HEK293T (cell line): ENCODE results near the gene PHF5A.
"Not testable (repeated sequence)": the region's sequence is repeated elsewhere in the genome, so short reads cannot be mapped to it uniquely, and the experiment has no call there.

Source experiments
- CTCF ChIA-PET: fragments of 350-600 bp; formaldehyde crosslinking; extraction: SDS; loops from one replicate; lab custom pipeline; 2021; ENCODE audit warnings: antibody characterized with exemption, inconsistent platforms; lab: Yijun Ruan, JAX
- POLR2A ChIA-PET: fragments of 350-600 bp; formaldehyde crosslinking; extraction: SDS; loops from one replicate; lab custom pipeline; 2020; ENCODE audit warnings: antibody characterized with exemption, inconsistent platforms; lab: Yijun Ruan, JAX
- DNase-seq: peaks from one replicate; pipeline ENCODE4 v3.0.0; 2012; ENCODE audit warnings: mixed read lengths; ENCODE audit errors: extremely low spot score
- ARNT ChIP-seq: fragments of 450-650 bp; IDR thresholded peaks from 2 replicates; pipeline ENCODE4 v1.6.1; 2017; ENCODE audit warnings: mild to moderate bottlenecking
- BHLHE40 ChIP-seq: fragments of 450-650 bp; IDR thresholded peaks from 2 replicates; pipeline ENCODE4 v1.6.1; 2016; ENCODE audit warnings: mild to moderate bottlenecking, moderate library complexity, borderline replicate concordance
- CTBP1 ChIP-seq: fragments of 450-650 bp; IDR thresholded peaks from 2 replicates; pipeline ENCODE4 v1.6.1; 2016; ENCODE audit warnings: borderline replicate concordance
- ELF4 ChIP-seq: fragments of 450-650 bp; IDR thresholded peaks from 2 replicates; pipeline ENCODE4 v1.6.1; 2017; ENCODE audit warnings: antibody characterized with exemption
- FOXA1 ChIP-seq: fragments of 450-650 bp; IDR thresholded peaks from 2 replicates; pipeline ENCODE4 v1.6.1; 2016; ENCODE audit warnings: mild to moderate bottlenecking
- FOXK2 ChIP-seq: fragments of 450-650 bp; IDR thresholded peaks from 2 replicates; pipeline ENCODE4 v1.6.1; 2016; ENCODE audit warnings: mild to moderate bottlenecking
- FOXM1 ChIP-seq: fragments of 450-650 bp; IDR thresholded peaks from 2 replicates; pipeline ENCODE4 v1.6.1; 2017; ENCODE audit warnings: mild to moderate bottlenecking, borderline replicate concordance
- HDGF ChIP-seq: fragments of 450-650 bp; IDR thresholded peaks from 2 replicates; pipeline ENCODE4 v1.6.1; 2017; ENCODE audit warnings: antibody characterized with exemption, borderline replicate concordance
- L3MBTL2 ChIP-seq: fragments of 450-650 bp; conservative IDR thresholded peaks from 2 replicates; pipeline ENCODE4 v1.6.1; 2016; ENCODE audit warnings: mild to moderate bottlenecking
- LEF1 ChIP-seq: fragments of 450-650 bp; IDR thresholded peaks from 2 replicates; pipeline ENCODE4 v1.6.1; 2017; ENCODE audit warnings: mild to moderate bottlenecking, borderline replicate concordance
- NFRKB ChIP-seq: fragments of 450-650 bp; IDR thresholded peaks from 2 replicates; pipeline ENCODE4 v1.6.1; 2016; ENCODE audit warnings: mild to moderate bottlenecking, moderate library complexity
- PKNOX1 ChIP-seq: fragments of 450-650 bp; IDR thresholded peaks from 2 replicates; pipeline ENCODE4 v1.6.1; 2016
- SP1 ChIP-seq: fragments of 450-650 bp; IDR thresholded peaks from 2 replicates; pipeline ENCODE4 v1.6.1; 2017
- SUZ12 ChIP-seq: fragments of 450-650 bp; IDR thresholded peaks from 2 replicates; pipeline ENCODE4 v1.6.1; 2016; ENCODE audit warnings: mild to moderate bottlenecking
- TARDBP ChIP-seq: fragments of 450-650 bp; IDR thresholded peaks from 2 replicates; pipeline ENCODE4 v1.6.1; 2016
- ZNF384 ChIP-seq: fragments of 450-650 bp; IDR thresholded peaks from 2 replicates; pipeline ENCODE4 v1.6.1; 2016

Gene PHF5A

GRCh38 chr22:41446639-41447434 is 21.7 kb downstream of the PHF5A start, which contains the start of gene TOB2:
Gene TOB2 (minus strand): TSS chr22:41446801. CDS start chr22:41437345, 9,456 bp downstream.
- ChIA-PET POLR2A (interaction anchor here (0.6 to 7.8 kb wide), 37 partner anchors 10 to 249 kb away, joined by 3 to 148 read pairs (median 5); partner anchors contain the start of genes ACO2, DESI1, PHF5A and PMM1), CTCF (no interaction called here)
- DNase-seq, result peak; percentile 74
- peak; percentile 78 for TF ChIP-seq L3MBTL2
- peak; percentile 54; the same call in 1 of the 2 replicates for TF ChIP-seq CTBP1
- TF ChIP-seq FOXM1, result peak; percentile 61; the same call in 1 of the 2 replicates
- peak; percentile 47; the same call in 1 of the 2 replicates for TF ChIP-seq LEF1
- TF ChIP-seq ELF4, result peak; percentile 88
- no peak for TF ChIP-seq SUZ12

- ChIA-PET CTCF (interaction anchor here (1.3 kb wide), 1 partner anchor 81 kb away, joined by 3 read pairs; no protein-coding TSS in a partner anchor), POLR2A (interaction anchor here (0.6 to 7.8 kb wide), 38 partner anchors 10 to 248 kb away, joined by 3 to 148 read pairs (median 6); partner anchors contain the start of genes ACO2, DESI1, PHF5A and PMM1)
- TF ChIP-seq ZNF384 (no peak), SP1 (no peak), L3MBTL2 (no peak), NFRKB (no peak), CTBP1 (no peak), FOXK2 (no peak)
- DNase-seq, result no peak
These were observed 22.4 kb downstream of the PHF5A start for GRCh38 chr22:41446057-41446501.

GRCh38 chr22:41445129-41446056 is 23.1 kb downstream of the PHF5A start:
- TF ChIP-seq NFRKB (no peak), CTBP1 (no peak), ELF4 (no peak), BHLHE40 (no peak), ZNF384 (no peak), PKNOX1 (no peak)
- POLR2A ChIA-PET, result interaction anchor here (1.1 to 7.8 kb wide), 26 partner anchors 9 to 809 kb away, joined by 3 to 148 read pairs (median 6); partner anchors contain the start of genes ACO2, MRTFA, PHF5A and TEF
- CTCF ChIA-PET, result interaction anchor here (0.8 to 1.3 kb wide), 3 partner anchors 26 to 221 kb away, joined by 3 read pairs; no protein-coding TSS in a partner anchor
- DNase-seq, result no peak

- DNase-seq, result peak; percentile 92
- ChIA-PET POLR2A (interaction anchor here (0.6 to 7.8 kb wide), 18 partner anchors 8 to 808 kb away, joined by 3 to 148 read pairs (median 6); partner anchors contain the start of genes ACO2, MRTFA, PHF5A and RANGAP1), CTCF (interaction anchor here (0.6 to 0.8 kb wide), 3 partner anchors 25 to 222 kb away, joined by 3 to 4 read pairs (median 3); no protein-coding TSS in a partner anchor)
- TF ChIP-seq ARNT, result no peak
- no peak for TF ChIP-seq TARDBP
- TF ChIP-seq FOXM1, result no peak
- TF ChIP-seq NFRKB, result no peak
- TF ChIP-seq SP1, result no peak
- TF ChIP-seq L3MBTL2, result no peak
- no peak for TF ChIP-seq FOXK2
- no peak for TF ChIP-seq SUZ12
- TF ChIP-seq ELF4, result no peak
- no peak for TF ChIP-seq PKNOX1
- no peak for TF ChIP-seq CTBP1
- no peak for TF ChIP-seq ZNF384
- no peak for TF ChIP-seq FOXA1
- TF ChIP-seq HDGF, result no peak
- TF ChIP-seq LEF1, result no peak
- TF ChIP-seq BHLHE40, result no peak
These were observed 23.9 kb downstream of the PHF5A start for GRCh38 chr22:41444360-41445128.

GRCh38 chr22:41442240-41442792 is 26.2 kb downstream of the PHF5A start:
- DNase-seq, result no peak
- POLR2A ChIA-PET, result interaction anchor here (1.5 kb wide), 1 partner anchor 13 kb away, joined by 4 read pairs; no protein-coding TSS in a partner anchor
- no peak for TF ChIP-seq HDGF
- TF ChIP-seq TARDBP, result no peak
- no peak for TF ChIP-seq ELF4
- no peak for TF ChIP-seq L3MBTL2
- TF ChIP-seq LEF1, result no peak
- no peak for TF ChIP-seq SP1
- no peak for TF ChIP-seq ARNT
- no peak for TF ChIP-seq SUZ12
- no peak for TF ChIP-seq FOXA1
- TF ChIP-seq PKNOX1, result no peak
- TF ChIP-seq BHLHE40, result no peak
- no peak for TF ChIP-seq ZNF384
- no peak for TF ChIP-seq NFRKB
- TF ChIP-seq FOXM1, result no peak
- no peak for TF ChIP-seq FOXK2
- TF ChIP-seq CTBP1, result no peak
- CTCF ChIA-PET, result interaction anchor here (0.9 to 1.1 kb wide), 2 partner anchors 38 to 75 kb away, joined by 3 to 4 read pairs; no protein-coding TSS in a partner anchor

GRCh38 chr22:41440511-41440910 is 28.0 kb downstream of the PHF5A start:
- POLR2A ChIA-PET, DNase-seq, CTCF ChIA-PET: not testable (repeated sequence)
